Neural crest cell (in vitro differentiated cells): ENCODE results near the gene PRSS12. TPM values are rescaled to one million over a fixed set of nuclear protein-coding genes. Genes with fewer than 3 reads are reported as not detected.
"Not testable (repeated sequence)": the region's sequence is repeated elsewhere in the genome, so short reads cannot be mapped to it uniquely, and the experiment has no call there.

Source experiments
- DNase-seq: peaks from one replicate; pipeline ENCODE4 v3.0.0; 2021; ENCODE audit warnings: low read depth, mixed read lengths, low spot score
- H3K27ac Mint-ChIP-seq: one replicate; pipeline ENCODE4 v1.8.0; 2021; ENCODE audit warnings: mild to moderate bottlenecking, mixed read lengths; ENCODE audit not compliant: unreplicated experiment
- H3K27me3 Mint-ChIP-seq: 2 replicates; pipeline ENCODE4 v1.8.0; 2021; ENCODE audit warnings: low read depth, mild to moderate bottlenecking, mixed read lengths
- H3K36me3 Mint-ChIP-seq: 2 replicates; pipeline ENCODE4 v1.8.0; 2021; ENCODE audit warnings: low read depth, mild to moderate bottlenecking, mixed read lengths
- H3K4me1 Mint-ChIP-seq: 2 replicates; pipeline ENCODE4 v1.8.0; 2021; ENCODE audit warnings: mixed read lengths
- H3K4me3 Mint-ChIP-seq: one replicate; pipeline ENCODE4 v1.8.0; 2021; ENCODE audit warnings: mild to moderate bottlenecking, mixed read lengths
- H3K9me3 Mint-ChIP-seq: 2 replicates; pipeline ENCODE4 v1.8.0; 2021; ENCODE audit warnings: mixed read lengths
- total RNA-seq: library from RNA; stranded (reverse); gene quantifications from 2 replicates; pipeline ENCODE4 v1.2.1, GENCODE V29; 2021
- TF ChIP-seq, protein P1 (sequence below): fragments of 200-600 bp; sonication (generic); conservative IDR thresholded peaks from 2 replicates; pipeline ENCODE4 v1.5.0; 2021; ENCODE audit warnings: antibody characterized with exemption, mild to moderate bottlenecking

The PRSS12 gene
- total RNA-seq, 1 donor from 2014 or later, result 1.7 TPM

DNA sequence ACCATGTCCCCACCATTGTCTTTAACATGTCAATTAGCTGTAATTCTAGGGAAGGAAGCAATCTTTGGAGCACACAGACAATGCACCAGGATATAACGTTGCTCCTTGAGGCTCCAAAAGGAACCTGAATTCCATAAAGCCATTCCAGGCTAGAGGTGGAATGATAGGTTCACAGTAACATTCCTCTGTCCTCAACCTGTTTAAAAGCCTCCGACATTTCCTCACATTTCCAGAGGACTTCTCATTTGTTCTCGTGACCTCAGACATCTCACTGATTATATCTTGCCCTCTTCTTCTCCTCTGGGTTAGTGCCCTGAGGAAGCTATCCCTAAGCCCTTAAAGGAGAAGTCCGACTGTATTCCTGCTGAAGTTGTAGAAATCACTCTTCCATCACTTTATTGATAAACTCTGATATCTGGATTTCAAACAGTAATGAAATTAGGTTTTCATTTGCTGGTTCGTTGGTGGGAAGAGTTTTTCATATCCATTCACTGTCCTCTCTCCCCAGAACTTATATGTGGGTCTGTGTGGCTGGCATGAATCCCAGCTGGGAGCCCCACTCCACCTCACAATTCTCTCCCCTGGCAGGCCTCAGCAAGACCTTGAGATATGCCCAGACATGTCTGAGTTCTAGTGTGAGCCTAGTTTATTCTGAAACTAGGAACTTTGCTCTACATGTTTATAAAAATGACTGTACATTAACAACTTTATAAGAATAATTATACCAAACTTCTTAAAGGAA lies 44.2 kb upstream of the PRSS12 start:
- Mint-ChIP-seq H3K27ac (no peak overlapping the region), H3K27me3 (no peaks in the 10 kb centered on the region), H3K4me1 (peaks cover 44% of the 10 kb centered on the region), H3K36me3 (peaks cover 2% of the 10 kb centered on the region), H3K4me3 (no peak overlapping the region), H3K9me3 (peaks cover 2% of the 10 kb centered on the region)
- no peak for DNase-seq
- TF ChIP-seq, protein P1, sequence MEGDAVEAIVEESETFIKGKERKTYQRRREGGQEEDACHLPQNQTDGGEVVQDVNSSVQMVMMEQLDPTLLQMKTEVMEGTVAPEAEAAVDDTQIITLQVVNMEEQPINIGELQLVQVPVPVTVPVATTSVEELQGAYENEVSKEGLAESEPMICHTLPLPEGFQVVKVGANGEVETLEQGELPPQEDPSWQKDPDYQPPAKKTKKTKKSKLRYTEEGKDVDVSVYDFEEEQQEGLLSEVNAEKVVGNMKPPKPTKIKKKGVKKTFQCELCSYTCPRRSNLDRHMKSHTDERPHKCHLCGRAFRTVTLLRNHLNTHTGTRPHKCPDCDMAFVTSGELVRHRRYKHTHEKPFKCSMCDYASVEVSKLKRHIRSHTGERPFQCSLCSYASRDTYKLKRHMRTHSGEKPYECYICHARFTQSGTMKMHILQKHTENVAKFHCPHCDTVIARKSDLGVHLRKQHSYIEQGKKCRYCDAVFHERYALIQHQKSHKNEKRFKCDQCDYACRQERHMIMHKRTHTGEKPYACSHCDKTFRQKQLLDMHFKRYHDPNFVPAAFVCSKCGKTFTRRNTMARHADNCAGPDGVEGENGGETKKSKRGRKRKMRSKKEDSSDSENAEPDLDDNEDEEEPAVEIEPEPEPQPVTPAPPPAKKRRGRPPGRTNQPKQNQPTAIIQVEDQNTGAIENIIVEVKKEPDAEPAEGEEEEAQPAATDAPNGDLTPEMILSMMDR, result no peak

DNA sequence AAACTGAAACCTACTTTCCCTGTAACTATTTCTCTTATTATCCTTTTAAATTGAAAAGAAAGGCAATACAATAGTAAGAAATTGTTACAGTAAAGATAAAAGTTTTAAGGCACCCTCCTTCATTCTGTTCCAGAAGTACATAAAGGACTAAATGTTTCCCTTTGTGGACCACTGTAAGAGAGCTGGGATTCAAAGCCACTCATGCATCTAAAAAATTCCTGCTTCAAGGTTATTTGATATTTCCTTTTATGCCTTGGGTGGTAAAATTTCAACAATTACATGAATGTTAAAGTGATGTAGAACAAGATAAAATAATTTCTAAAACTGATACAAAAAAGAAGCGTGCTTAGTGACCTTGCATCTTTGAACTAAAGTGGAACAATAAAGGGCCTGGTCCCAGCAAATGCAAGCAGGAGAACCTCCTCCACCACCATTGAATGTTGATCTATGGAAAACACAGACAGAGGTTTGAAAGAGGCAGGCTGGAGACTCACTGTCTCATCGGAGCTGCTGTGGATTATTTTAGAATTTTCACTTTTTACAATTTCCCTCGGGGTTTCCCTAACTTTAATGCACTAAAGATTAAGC lies 42.3 kb upstream of the PRSS12 start:
- TF ChIP-seq, protein P1, result no peak
- Mint-ChIP-seq H3K4me1 (peaks cover 39% of the 10 kb centered on the region), H3K36me3 (peaks cover 2% of the 10 kb centered on the region), H3K4me3 (no peak overlapping the region), H3K9me3 (peaks cover 2% of the 10 kb centered on the region), H3K27ac (peak overlapping the region; percentile 57), H3K27me3 (no peaks in the 10 kb centered on the region)
- DNase-seq, result no peak

DNA sequence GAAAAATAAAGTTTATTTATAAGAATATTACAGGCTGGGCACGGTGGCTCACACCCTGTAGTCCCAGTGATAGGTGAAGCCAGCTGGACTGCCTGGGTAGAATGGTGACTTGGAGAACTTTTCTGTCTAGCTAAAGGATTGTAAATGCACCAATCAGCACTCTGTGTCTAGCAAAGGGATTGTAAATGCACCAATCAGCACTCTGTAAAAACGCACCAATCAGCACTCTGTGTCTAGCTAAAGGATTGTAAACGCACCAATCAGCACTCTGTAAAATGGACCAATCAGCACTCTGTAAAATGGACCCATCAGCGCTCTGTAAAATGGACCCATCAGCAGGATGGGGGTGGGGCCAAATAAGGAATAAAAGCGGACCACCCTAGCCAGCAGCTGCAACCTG lies 39.7 kb upstream of the PRSS12 start:
- not testable (repeated sequence) for DNase-seq, H3K36me3 Mint-ChIP-seq, H3K27ac Mint-ChIP-seq, H3K27me3 Mint-ChIP-seq, H3K9me3 Mint-ChIP-seq, H3K4me3 Mint-ChIP-seq
- peaks cover 30% of the 10 kb centered on the region for H3K4me1 Mint-ChIP-seq

DNA sequence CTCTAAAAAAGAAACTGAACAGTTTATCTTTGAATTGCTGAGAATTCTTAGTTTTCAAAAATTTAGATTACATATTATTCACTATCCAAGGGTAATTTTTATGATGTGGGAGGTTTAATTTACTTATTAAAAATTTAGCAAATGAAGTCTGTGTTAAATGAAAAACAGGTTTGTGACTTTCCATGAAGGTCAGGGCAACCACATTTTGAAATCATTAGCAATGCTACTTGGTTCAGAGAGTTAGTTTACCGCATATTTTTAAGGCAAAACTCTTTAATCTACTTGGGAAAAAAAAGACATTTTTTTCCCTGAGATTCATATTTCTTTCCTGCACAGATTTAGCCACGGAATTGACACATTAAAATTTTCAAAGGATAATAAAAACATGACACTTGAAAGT lies 37.3 kb upstream of the PRSS12 start:
- no peak overlapping the region for H3K27ac Mint-ChIP-seq
- H3K4me3 Mint-ChIP-seq, result no peak overlapping the region
- H3K9me3 Mint-ChIP-seq, result peaks cover 13% of the 10 kb centered on the region
- H3K27me3 Mint-ChIP-seq, result no peaks in the 10 kb centered on the region
- peaks cover 9% of the 10 kb centered on the region for H3K36me3 Mint-ChIP-seq
- TF ChIP-seq, protein P1, result no peak
- peaks cover 12% of the 10 kb centered on the region for H3K4me1 Mint-ChIP-seq
- no peak for DNase-seq

- TF ChIP-seq, protein P1, result no peak
- H3K4me1 Mint-ChIP-seq, result peaks cover 8% of the 10 kb centered on the region
- H3K27ac Mint-ChIP-seq, result no peak overlapping the region
- peaks cover 13% of the 10 kb centered on the region for H3K9me3 Mint-ChIP-seq
- peaks cover 9% of the 10 kb centered on the region for H3K36me3 Mint-ChIP-seq
- H3K4me3 Mint-ChIP-seq, result no peak overlapping the region
- no peaks in the 10 kb centered on the region for H3K27me3 Mint-ChIP-seq
- no peak for DNase-seq
Observed at GRCh38 chr4:118389721-118390120, 36.9 kb upstream of the PRSS12 start.

DNA sequence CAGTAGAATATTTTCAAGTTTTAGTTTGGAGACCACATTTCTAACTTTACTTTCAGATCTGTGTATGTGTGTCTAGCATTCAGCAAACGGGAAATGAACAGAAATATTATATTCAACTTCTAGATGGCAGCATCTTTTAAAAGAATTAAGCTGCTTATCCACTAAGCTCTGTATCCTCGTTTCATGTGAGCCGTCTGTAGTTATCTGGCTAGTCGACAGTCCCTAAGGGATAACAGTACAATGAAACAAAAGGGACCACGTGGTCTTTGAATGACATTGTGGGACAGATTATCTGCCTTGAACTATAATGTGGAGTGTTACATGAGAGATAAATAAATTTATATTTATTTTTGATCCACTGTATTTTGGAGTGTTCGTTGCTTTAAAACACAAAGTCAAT lies 35.8 kb upstream of the PRSS12 start:
- no peak overlapping the region for H3K4me3 Mint-ChIP-seq
- TF ChIP-seq, protein P1, result no peak
- H3K36me3 Mint-ChIP-seq, result peaks cover 9% of the 10 kb centered on the region
- DNase-seq, result no peak
- H3K4me1 Mint-ChIP-seq, result no peaks in the 10 kb centered on the region
- H3K27ac Mint-ChIP-seq, result no peak overlapping the region
- no peaks in the 10 kb centered on the region for H3K27me3 Mint-ChIP-seq
- peaks cover 13% of the 10 kb centered on the region for H3K9me3 Mint-ChIP-seq
